OCI-LY7 (cell line): ENCODE measurements around the gene TMEM106C. TPM values are rescaled to one million over a fixed set of nuclear protein-coding genes. Genes with fewer than 3 reads are reported as not detected.

Experiments used
- BruUV-seq: library from RNA; stranded (reverse); fragments of 400-500 nt; replicated peaks from 2 replicates; lab custom pipeline; 2021; lab: Mats Ljungman, UMichigan
- CTCF ChIA-PET: fragments of 300-600 bp; sonication (Branson Sonifier 250); formaldehyde crosslinking; loops from one replicate; lab custom pipeline; 2022; ENCODE audit warnings: antibody characterized with exemption; ENCODE audit not compliant: unreplicated experiment; lab: Charles Lee
- POLR2A ChIA-PET: fragments of 300-600 bp; sonication (Branson Sonifier 250); formaldehyde crosslinking; loops from one replicate; lab custom pipeline; 2022; ENCODE audit warnings: antibody characterized with exemption; lab: Charles Lee
- DNase-seq: peaks from one replicate; pipeline ENCODE4 v3.0.0-alpha.2; 2015; ENCODE audit warnings: low spot score
- H2AFZ ChIP-seq: fragments of 200-600 bp; sonication (generic), shearing (Covaris generic); 2 replicates; pipeline ENCODE4 v1.6.1; 2014; ENCODE audit warnings: mild to moderate bottlenecking, antibody characterized with exemption, low read length, moderate library complexity
- H3K27ac ChIP-seq: fragments of 200-600 bp; sonication (generic); 2 replicates; pipeline ENCODE4 v1.5.1; 2014; ENCODE audit warnings: mixed run types, low read depth, mild to moderate bottlenecking, moderate library complexity, low read length, inconsistent platforms; ENCODE audit not compliant: poor library complexity, severe bottlenecking
- H3K36me3 ChIP-seq: fragments of 200-600 bp; sonication (generic); 2 replicates; pipeline ENCODE4 v1.6.1; 2014; ENCODE audit warnings: mild to moderate bottlenecking, antibody characterized with exemption, low read length, moderate library complexity, mixed read lengths; ENCODE audit not compliant: insufficient read depth
- H3K4me1 ChIP-seq: fragments of 200-600 bp; sonication (generic); 2 replicates; pipeline ENCODE4 v1.5.1; 2014; ENCODE audit warnings: mild to moderate bottlenecking, low read length; ENCODE audit not compliant: insufficient read depth, poor library complexity, severe bottlenecking
- H3K4me2 ChIP-seq: fragments of 200-600 bp; sonication (generic); 2 replicates; pipeline ENCODE4 v1.6.1; 2014; ENCODE audit warnings: mild to moderate bottlenecking, low read length
- H3K4me3 ChIP-seq: fragments of 200-600 bp; sonication (generic); 2 replicates; pipeline ENCODE4 v1.5.1; 2014; ENCODE audit warnings: mild to moderate bottlenecking, low read depth, low read length; ENCODE audit not compliant: poor library complexity, severe bottlenecking
- H3K79me2 ChIP-seq: fragments of 200-600 bp; sonication (generic); 2 replicates; pipeline ENCODE4 v1.6.1; 2016; ENCODE audit warnings: low read depth, mild to moderate bottlenecking, low read length, moderate library complexity, mixed read lengths; ENCODE audit not compliant: insufficient read depth
- H3K9me2 ChIP-seq: fragments of 200-600 bp; sonication (generic); 2 replicates; pipeline ENCODE4 v1.6.1; 2016; ENCODE audit warnings: mild to moderate bottlenecking, low read length, mixed read lengths; ENCODE audit not compliant: insufficient read depth
- H3K9me3 ChIP-seq: fragments of 200-600 bp; sonication (generic); 2 replicates; pipeline ENCODE4 v1.6.1; 2014; ENCODE audit warnings: mild to moderate bottlenecking, mixed run types, low read length, mixed read lengths
- H4K20me1 ChIP-seq: fragments of 200-600 bp; sonication (generic); 2 replicates; pipeline ENCODE4 v1.6.1; 2014; ENCODE audit warnings: mild to moderate bottlenecking, antibody characterized with exemption, low read length, moderate library complexity, mixed read lengths; ENCODE audit not compliant: insufficient read depth
- EZH2phosphoT487 ChIP-seq: fragments of 200-600 bp; sonication (generic); IDR thresholded peaks from 2 replicates; pipeline ENCODE4 v1.6.1; 2018; ENCODE audit warnings: low read depth, borderline replicate concordance, mild to moderate bottlenecking, mixed run types, antibody characterized with exemption, low read length, moderate library complexity, mixed read lengths
- intact Hi-C: fragments of 100-400 bp; cut with micrococcal nuclease; formaldehyde crosslinking; loops from one replicate; pipeline ENCODE4 v1.10.0; 2022; ENCODE audit not compliant: unreplicated experiment
- total RNA-seq, 2 experiments: library from RNA; depleted of rRNA in 1 of 2; stranded (reverse); fragments of >200 nt in 1 of 2; shearing (Covaris generic) in 1 of 2; gene quantifications; 2 replicates each; pipeline ENCODE4 v1.2.3, GENCODE V29; 2014 to 2022
- TF ChIP-seq, protein P1 (sequence below): fragments of 200-600 bp; sonication (generic); conservative IDR thresholded peaks from 2 replicates; pipeline ENCODE4 v1.5.1; 2014; ENCODE audit warnings: mild to moderate bottlenecking, antibody characterized with exemption, low read length, moderate library complexity, mixed read lengths

TMEM106C gene
- total RNA-seq, 2 experiments from 2014 or later, result 123 to 182 TPM

DNA sequence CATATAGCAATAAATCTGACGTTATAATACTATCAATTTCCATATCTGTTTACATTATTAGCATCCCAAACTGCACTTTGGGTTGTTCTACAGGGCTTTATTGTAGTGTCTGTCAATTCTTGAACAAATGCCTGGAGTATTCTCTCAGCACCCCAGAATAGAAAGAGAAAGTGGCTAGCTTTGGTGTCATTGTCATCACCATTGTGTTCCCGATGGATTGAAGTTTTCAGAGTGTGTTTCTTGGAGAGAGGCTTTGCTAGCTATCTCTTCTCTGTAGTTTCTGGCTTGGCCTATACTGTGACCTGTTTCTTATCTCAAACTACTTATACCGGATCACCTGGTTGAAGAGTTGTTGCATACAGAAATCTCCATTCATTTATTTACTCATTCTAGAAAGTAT, 6.4 kb downstream of the TMEM106C start:
- intact Hi-C loops, result loop anchor here (10.0 kb wide), 1 partner anchor 195 kb away; the partner anchor contains the start of gene SLC48A1
- CTCF ChIA-PET, result interaction anchor here (1.4 kb wide), 1 partner anchor 21 kb away, joined by 4 read pairs; no protein-coding TSS in a partner anchor

DNA sequence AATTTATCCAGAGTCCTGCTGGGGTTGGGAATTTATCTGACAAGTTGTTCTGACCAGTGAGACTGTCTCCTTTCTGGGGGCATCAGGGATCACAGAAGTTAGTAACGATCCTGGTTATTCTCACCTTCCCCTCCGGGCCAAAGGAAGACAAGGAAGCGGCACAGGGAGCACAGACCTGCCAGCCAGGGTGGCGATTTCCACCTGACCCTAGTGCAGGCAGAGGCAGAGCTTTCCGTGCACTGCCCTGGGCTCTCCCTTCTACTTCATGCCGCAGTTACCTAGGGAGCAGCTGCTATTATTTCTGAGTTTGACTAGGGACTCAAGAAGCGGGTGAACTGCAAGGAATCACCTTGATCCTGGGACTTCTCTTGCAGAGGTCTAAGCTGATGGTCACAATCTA, 7.4 kb downstream of the TMEM106C start:
- no TSS peak for BruUV-seq
- peaks cover 8% of the 10 kb centered on the region for H3K4me1 ChIP-seq
- no peak overlapping the region for H3K4me2 ChIP-seq
- intact Hi-C loops, result no loop called here
- no peaks in the 10 kb centered on the region for H3K9me2 ChIP-seq
- H3K4me3 ChIP-seq, result no peak overlapping the region
- no peak overlapping the region for H2AFZ ChIP-seq
- TF ChIP-seq EZH2phosphoT487, result no peak
- TF ChIP-seq, protein P1, sequence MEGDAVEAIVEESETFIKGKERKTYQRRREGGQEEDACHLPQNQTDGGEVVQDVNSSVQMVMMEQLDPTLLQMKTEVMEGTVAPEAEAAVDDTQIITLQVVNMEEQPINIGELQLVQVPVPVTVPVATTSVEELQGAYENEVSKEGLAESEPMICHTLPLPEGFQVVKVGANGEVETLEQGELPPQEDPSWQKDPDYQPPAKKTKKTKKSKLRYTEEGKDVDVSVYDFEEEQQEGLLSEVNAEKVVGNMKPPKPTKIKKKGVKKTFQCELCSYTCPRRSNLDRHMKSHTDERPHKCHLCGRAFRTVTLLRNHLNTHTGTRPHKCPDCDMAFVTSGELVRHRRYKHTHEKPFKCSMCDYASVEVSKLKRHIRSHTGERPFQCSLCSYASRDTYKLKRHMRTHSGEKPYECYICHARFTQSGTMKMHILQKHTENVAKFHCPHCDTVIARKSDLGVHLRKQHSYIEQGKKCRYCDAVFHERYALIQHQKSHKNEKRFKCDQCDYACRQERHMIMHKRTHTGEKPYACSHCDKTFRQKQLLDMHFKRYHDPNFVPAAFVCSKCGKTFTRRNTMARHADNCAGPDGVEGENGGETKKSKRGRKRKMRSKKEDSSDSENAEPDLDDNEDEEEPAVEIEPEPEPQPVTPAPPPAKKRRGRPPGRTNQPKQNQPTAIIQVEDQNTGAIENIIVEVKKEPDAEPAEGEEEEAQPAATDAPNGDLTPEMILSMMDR, result no peak
- ChIA-PET POLR2A (interaction anchor here (0.7 kb wide), 1 partner anchor 776 kb away, joined by 3 read pairs; no protein-coding TSS in a partner anchor), CTCF (interaction anchor here (0.9 kb wide), 1 partner anchor 131 kb away, joined by 3 read pairs; no protein-coding TSS in a partner anchor)
- no peaks in the 10 kb centered on the region for H3K9me3 ChIP-seq
- no peaks in the 10 kb centered on the region for H3K79me2 ChIP-seq
- no peaks in the 10 kb centered on the region for H4K20me1 ChIP-seq
- H3K36me3 ChIP-seq, result peaks cover 34% of the 10 kb centered on the region
- H3K27ac ChIP-seq, result no peak overlapping the region
- no peak for DNase-seq

More for the DNA sequence above, 6.4 kb downstream of the TMEM106C start:
- Histone ChIP-seq H4K20me1 (no peaks in the 10 kb centered on the region), H3K4me3 (no peak overlapping the region), H3K27ac (no peak overlapping the region), H3K36me3 (peaks cover 43% of the 10 kb centered on the region), H2AFZ (no peak overlapping the region), H3K4me2 (no peak overlapping the region), H3K4me1 (peaks cover 17% of the 10 kb centered on the region), H3K9me2 (no peaks in the 10 kb centered on the region), H3K9me3 (no peaks in the 10 kb centered on the region), H3K79me2 (peaks cover under 1% of the 10 kb centered on the region; the same call in 1 of the 2 replicates)
- TF ChIP-seq, protein P1, result no peak
- no peak for TF ChIP-seq EZH2phosphoT487
- no TSS peak for BruUV-seq
- POLR2A ChIA-PET, result no interaction called here
- no peak for DNase-seq

DNA sequence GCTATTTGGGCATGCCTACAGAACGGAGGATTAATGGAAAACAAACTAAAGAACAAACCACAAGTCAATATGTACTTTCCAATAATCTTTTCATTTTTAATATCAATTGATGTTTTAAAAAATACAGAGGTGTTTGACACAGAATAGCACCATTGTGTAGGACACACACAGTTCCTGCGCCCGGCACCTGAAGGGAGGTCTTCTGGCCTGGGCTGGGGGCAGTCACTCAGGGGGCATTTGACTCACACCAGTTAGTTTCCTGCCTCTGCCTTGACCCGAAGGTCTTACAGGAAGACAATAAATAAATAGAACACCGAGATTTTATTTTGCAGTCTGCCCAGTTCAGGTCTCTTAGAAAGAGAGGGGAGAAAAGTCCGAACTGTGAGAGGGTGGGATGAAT, 9.5 kb downstream of the TMEM106C start:
- Histone ChIP-seq H3K4me2 (no peak overlapping the region), H3K9me3 (no peaks in the 10 kb centered on the region), H3K36me3 (peaks cover 16% of the 10 kb centered on the region), H3K79me2 (no peaks in the 10 kb centered on the region), H3K4me3 (no peak overlapping the region), H3K27ac (no peak overlapping the region), H4K20me1 (no peaks in the 10 kb centered on the region), H3K9me2 (no peaks in the 10 kb centered on the region), H2AFZ (no peak overlapping the region), H3K4me1 (no peaks in the 10 kb centered on the region)
- DNase-seq, result no peak
- intact Hi-C loops, result no loop called here
- TF ChIP-seq, protein P1, result no peak
- TF ChIP-seq EZH2phosphoT487, result no peak
- ChIA-PET CTCF (no interaction called here), POLR2A (no interaction called here)
- no TSS peak for BruUV-seq
